GM19351 (cell line): ENCODE measurements around the gene ERAL1.
"Not testable (repeated sequence)": the region's sequence is repeated elsewhere in the genome, so short reads cannot be mapped to it uniquely, and the experiment has no call there.

Source experiments
- ATAC-seq: cut with Tn5 transposase; IDR thresholded peaks from one replicate; pipeline ENCODE4 v1.9.1; 2021; ENCODE audit warnings: mild to moderate bottlenecking, moderate library complexity; ENCODE audit not compliant: unreplicated experiment

ERAL1 gene

GRCh38 chr17:28849281-28849680, 5.5 kb upstream of the ERAL1 start:
- ATAC-seq: no peak

DNA sequence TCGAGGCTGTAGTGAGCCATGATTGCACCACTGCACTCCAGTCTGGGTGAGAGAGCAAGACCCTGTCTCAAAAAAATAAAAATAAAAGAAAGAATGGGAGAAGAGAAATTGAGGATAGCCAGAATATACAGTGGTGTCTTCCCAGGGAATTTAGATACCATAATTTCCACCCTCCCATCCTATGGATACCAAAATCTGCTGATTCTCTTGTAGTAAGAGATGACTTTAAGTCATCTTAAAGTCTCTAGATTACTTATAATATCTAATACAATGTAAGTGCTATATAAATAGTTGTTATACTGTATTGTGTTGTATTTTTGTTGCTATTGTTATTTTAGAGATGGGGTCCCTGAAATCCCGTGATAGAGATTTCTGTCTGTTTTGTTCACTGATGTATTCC, 1.5 kb upstream of the ERAL1 start:
- ATAC-seq: no peak

- ATAC-seq: no peak
Measured at GRCh38 chr17:28855336-28855679, 492 bp downstream of the ERAL1 start.

GRCh38 chr17:28856028-28856574, 1.3 kb downstream of the ERAL1 start:
- no peak for ATAC-seq

- ATAC-seq: no peak
Measured at GRCh38 chr17:28857905-28858800, 3.3 kb downstream of the ERAL1 start.

GRCh38 chr17:28858801-28859355, 4.1 kb downstream of the ERAL1 start:
- ATAC-seq: no peak

GRCh38 chr17:28860363-28860808, 5.6 kb downstream of the ERAL1 start:
- ATAC-seq: no peak

DNA sequence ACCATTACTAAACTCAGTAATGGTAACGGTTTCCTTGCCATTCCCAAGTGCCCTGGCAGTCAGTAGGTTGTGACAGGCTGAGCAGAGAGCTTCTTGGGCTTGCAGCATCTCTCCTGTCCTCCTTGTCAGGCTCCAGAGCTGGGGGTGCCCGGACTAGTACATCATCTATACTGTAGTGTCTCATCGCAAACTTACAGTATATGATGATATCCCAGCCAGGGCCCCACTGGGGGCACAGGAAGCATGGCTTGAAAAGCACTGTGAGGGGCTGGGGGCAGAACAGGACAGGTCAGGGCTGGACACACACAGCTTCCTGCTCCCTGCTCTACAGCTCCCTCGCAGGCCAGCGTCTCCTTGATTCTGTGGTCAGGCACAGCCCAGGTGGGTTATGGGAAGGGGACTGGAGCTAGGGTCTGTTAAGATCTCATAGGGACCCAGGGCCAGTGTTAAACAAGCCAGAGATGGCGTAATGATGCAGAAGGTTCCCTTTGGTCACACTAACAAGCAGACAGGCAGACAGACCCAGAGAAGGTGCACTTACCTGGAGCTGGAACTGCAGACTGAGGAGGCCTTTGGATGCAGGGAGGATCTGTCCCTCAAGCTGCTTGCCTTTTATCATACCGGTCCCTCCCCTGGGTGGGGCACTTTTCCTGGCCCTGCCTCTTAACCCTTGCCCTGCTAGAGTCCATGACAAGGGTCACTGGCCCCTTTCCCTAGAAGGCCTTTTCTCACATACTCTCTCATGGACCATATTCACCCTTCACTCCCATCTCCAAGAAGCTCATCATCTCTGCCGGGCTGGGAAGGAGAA, 6.8 kb downstream of the ERAL1 start:
- no peak for ATAC-seq

GRCh38 chr17:28862561-28862960, 7.7 kb downstream of the ERAL1 start:
- no peak for ATAC-seq

GRCh38 chr17:28863953-28864352, 9.1 kb downstream of the ERAL1 start:
- no peak for ATAC-seq

DNA sequence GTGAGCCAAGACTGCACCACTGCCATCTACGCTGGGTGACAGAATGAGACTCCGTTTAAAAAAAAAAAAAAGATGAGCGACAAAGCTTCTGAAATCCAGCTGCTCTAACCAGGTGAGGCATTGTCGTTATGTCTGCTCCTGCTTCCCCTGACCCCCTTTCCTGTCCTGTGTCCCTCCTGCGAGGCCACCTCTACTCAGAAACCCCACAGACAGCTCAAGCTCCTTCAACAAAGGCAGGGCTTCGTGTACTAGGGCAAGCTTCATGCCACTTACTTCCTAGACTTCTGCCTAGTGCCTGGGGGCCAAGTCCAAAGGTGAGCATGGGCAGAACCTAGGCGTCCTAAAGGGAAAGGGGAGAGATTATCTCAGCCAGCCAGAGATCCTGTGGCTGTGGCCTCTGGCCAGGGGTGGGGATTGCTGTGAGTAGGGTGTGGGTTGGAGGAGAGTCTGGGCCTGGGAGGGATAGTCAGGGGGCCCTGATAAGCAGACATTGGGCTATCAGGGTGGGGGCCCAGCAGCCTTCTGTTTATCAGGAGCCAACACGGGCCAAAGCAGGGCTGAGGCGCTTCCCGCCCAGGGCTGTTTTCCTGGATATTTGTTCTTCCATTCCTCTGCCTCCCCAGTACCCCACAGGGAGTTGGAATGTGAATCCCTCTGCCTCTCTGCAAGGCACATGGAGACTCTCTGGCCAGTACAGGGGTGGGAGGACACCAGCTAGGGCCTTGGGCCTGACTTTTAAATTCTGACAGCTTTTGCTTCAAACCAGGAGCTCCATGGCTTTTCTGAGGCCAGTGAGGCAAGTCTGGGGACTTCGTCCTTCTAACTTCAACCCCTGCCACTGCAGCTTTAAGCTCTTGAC, 10.4 kb downstream of the ERAL1 start:
- no peak for ATAC-seq

GRCh38 chr17:28865946-28866752, 11.3 kb downstream of the ERAL1 start:
- ATAC-seq: no peak

DNA sequence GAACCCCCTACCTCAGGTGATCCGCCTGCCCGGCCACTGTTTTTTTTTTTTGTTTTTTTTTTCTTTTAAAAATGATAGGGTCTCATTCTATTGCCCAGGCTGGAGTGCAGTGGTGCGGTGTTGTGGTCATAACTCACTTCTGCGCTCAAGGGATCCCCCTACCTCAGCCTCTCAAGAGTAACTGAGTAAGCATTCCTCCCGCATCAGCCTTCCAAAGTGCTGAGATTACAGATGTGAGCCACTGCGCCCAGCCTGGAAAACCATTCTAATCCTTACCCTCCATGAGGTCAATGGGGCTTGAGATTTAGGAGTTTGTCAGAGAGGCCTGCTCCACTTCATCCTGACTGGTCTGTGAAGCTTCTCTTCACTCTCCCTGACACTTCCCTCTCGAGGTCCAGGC, 12.5 kb downstream of the ERAL1 start:
- no peak for ATAC-seq

DNA sequence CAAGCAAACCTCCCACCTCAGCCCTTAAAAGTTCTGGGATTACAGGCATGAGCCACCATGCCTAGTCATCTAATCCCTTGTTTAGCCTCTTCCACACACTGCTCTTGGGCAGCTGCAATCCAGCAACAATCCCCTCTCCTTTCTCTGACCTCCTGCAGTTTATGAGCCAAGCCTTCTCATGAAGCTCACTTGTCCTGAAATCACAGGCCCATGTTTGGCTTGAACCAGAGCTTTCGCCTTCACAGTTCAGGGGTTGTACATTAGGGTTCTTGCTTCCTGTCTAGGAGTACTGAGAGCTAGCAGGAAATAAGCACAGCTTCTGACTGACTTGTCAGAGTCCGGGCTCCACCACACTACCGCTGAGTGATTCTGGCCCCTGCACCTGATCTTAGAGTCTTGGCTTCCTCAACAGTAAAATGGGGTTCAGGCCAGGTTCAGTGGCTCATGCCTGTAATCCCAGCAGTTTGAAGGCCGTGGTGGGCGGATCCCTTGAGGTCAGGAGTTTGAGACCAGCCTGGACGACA, 16.3 kb downstream of the ERAL1 start:
- ATAC-seq: peak; percentile 89

DNA sequence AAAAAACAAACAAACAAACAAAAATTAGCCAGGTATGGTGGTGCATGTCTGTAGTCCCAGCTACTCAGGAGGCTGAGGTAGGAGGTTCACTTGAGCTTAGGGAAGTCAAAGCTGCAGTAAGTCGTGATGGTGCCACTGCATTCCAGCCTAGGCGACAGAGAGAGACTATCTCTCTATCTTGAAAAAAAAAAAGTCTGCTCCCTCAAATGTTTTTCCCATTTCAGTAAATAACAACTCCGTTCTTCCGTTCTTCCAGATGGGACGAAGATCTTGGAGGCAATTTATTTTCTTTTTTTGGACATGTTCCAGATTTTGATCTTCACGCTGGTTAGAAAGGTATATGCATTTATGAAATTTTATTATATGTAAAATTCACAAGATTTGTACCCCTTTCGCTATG, 19.0 kb downstream of the ERAL1 start:
- no peak for ATAC-seq

DNA sequence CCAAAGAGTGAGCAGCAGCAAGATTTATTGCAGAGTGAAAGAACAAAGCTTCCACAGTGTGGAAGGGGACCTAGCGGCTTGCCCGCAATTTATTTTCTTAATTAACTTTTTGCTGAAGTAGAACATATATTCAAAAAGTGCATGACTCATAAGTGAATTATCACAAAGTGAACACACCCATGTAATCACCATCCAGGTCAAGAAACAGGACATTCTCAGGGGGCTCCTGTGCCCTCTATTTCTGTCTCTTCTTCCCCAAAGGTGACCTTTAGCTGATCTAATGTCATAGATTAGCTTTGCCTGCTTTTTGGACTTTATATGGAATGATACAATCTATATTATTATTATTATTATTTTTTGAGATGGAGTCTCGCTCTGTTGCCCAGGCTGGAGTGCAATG, 19.9 kb downstream of the ERAL1 start:
- ATAC-seq: no peak

DNA sequence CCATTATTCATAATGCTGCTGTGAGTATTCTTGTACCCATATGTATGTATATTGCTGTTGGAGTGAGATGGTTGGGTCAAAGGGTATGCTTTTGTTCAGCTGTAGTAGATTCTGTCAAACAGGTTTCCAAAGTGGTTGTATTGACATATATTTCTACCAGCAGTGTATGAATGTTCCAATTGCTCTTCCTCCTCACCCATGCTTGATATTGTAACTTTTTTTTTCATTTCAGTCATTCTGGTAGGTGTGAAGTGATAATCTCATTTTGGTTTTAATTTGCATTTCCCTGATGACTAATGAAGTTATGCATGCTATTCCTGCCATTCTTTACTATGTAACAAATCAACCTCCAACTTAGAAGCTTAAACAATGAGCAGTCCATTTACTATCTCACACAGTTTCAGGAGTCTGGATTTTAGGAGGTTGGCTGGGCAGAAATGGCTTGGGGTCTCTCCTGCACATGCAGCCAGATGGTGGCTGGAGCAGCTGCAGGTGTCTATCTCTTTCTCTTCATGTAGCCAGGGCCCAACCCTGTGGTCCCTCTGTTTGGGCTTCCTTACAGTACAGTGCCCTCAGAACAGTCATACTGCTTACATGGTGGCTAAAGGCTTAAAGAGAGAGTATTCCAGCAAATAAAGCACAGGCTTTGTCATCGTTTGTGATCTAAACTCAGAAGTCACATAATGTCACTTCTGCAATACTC, 21.2 kb downstream of the ERAL1 start:
- no peak for ATAC-seq

DNA sequence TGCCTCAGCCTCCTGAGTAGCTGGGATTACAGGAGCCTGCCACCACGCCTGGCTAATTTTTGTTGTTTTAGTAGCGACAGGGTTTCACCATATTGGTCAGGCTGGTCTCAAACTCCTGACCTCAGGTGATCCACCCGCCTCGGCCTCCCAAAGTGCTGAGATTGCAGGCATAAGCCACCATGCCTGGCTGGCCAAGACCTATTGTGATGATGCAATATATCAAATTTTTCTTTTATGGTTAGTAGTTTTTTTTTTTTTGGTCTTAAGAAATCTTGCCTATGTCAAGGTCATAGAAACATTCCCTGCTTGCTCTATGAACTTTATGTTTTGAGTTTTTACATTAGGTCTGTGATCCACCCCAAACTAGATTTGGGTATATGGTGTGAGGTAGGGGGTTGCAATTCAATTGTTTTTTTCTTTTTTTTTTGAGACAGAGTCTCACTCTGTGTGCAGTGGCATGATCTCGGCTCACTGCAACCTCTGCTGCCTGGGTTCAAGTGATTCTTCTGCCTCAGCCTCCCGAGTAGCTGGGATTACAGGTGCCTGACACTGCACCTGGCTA, 22.4 kb downstream of the ERAL1 start:
- ATAC-seq: not testable (repeated sequence)
